GM18868 (cell line): Measurements from ENCODE around the gene NHLH1.

Experiments
- ATAC-seq: cut with Tn5 transposase; IDR thresholded peaks from one replicate; pipeline ENCODE4 v1.9.1; 2021; ENCODE audit warnings: mild to moderate bottlenecking, moderate library complexity; ENCODE audit not compliant: unreplicated experiment

The NHLH1 gene

DNA sequence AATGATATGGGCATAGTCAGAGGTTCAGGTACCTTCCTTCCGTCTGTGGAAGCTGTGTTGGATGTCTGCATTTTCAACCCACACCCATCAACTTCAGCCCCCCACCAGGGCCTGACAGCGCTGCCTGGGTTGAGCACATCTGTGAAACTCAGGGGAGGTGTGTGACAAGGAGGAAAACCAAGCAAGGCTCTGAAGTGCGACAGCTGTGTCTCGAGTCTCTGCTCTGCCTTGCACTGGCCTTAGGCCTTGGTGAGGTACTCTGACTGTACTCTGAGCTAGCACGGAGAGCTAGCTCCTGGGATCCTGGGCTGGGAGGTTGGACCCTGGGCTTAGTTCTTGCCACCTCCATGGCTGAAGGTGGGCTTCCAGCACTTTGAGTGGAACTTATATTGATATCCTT, 42.6 kb downstream of the NHLH1 start:
- ATAC-seq: no peak

GRCh38 chr1:160410406-160411005, 43.6 kb downstream of the NHLH1 start:
- ATAC-seq: no peak

GRCh38 chr1:160411271-160412027, 44.6 kb downstream of the NHLH1 start:
- no peak for ATAC-seq

DNA sequence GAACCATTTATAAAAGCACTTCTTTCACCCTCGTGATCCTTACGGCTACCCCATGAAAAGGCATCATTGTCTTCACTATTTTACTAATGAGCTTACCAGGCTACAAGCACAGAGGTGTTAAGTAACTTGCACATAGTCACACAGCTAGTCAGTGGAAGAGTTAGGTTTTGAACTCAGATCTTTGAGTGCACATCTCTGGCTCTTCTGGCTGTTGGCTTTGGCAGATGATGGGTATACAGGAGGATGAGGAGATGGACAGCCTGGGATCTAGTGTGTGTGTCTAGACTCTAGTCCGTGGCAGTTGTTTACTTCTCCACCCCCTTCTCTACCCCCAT, 45.1 kb downstream of the NHLH1 start:
- no peak for ATAC-seq

- no peak for ATAC-seq
Observed at GRCh38 chr1:160413716-160414115, 46.8 kb downstream of the NHLH1 start.

DNA sequence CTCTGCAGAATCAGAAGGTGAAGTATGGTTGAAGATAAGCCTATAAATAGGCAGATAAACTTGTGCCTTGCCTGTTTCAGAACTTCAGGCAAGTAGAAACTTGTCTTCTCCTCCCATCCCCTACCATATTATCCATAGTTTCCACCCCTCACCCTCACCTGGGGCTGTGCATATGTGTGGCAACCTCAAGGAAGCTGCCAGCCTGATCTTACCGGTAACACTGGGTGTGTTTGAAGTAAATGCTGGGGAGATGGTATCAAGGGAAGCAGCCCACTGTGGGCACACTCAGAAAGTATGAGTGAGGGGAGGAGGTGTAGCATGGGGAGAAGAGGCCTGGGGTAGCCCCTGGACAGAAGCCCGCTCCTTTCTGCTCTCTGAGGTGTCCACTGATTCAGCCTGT, 48.0 kb downstream of the NHLH1 start:
- ATAC-seq: no peak

GRCh38 chr1:160415696-160416290, 48.9 kb downstream of the NHLH1 start:
- no peak for ATAC-seq

GRCh38 chr1:160416369-160416768, 49.5 kb downstream of the NHLH1 start:
- no peak for ATAC-seq

- ATAC-seq: no peak
Observed at GRCh38 chr1:160418483-160418882, 51.6 kb downstream of the NHLH1 start.

GRCh38 chr1:160419150-160419837, 52.4 kb downstream of the NHLH1 start:
- ATAC-seq: no peak

- no peak for ATAC-seq
Observed at GRCh38 chr1:160419838-160420169, 52.9 kb downstream of the NHLH1 start.

- no peak for ATAC-seq
Observed at GRCh38 chr1:160420881-160421842, 54.3 kb downstream of the NHLH1 start.

GRCh38 chr1:160421881-160422280, 55.0 kb downstream of the NHLH1 start:
- no peak for ATAC-seq
